Spinal cord (tissue), 10 donors: ENCODE data around the gene CLIP2. TPM values are rescaled to one million over a fixed set of nuclear protein-coding genes. Genes with fewer than 3 reads are reported as not detected.
"Not testable (repeated sequence)": the region's sequence is repeated elsewhere in the genome, so short reads cannot be mapped to it uniquely, and the experiment has no call there.

Experiments
- DNase-seq, 6 donors: peaks; one replicate each; pipeline versions ENCODE4 v3.0.0 to v3.0.0-alpha.2; 2013 to 2015; ENCODE audit warnings: low spot score in 6 of 6, low read depth in 4 of 6
- H3K27ac ChIP-seq: one replicate; pipeline ENCODE4 v1.5.1; 2013; ENCODE audit warnings: low read depth, low read length, control low read depth
- H3K27me3 ChIP-seq: one replicate; pipeline ENCODE4 v1.6.1; 2013; ENCODE audit warnings: low read length; ENCODE audit not compliant: control insufficient read depth, insufficient read depth
- H3K36me3 ChIP-seq: one replicate; pipeline ENCODE4 v1.6.1; 2013; ENCODE audit warnings: low read length; ENCODE audit not compliant: control insufficient read depth, insufficient read depth
- H3K4me1 ChIP-seq: one replicate; pipeline ENCODE4 v1.6.1; 2013; ENCODE audit warnings: low read length; ENCODE audit not compliant: control insufficient read depth, insufficient read depth
- H3K4me3 ChIP-seq: one replicate; pipeline ENCODE4 v1.5.1; 2013; ENCODE audit warnings: low read depth, low read length, control low read depth
- H3K9me3 ChIP-seq: one replicate; pipeline ENCODE4 v1.6.1; 2013; ENCODE audit warnings: low read length; ENCODE audit not compliant: control insufficient read depth, insufficient read depth
- WGBS: methylation state at CpG from one replicate; pipeline ENCODE4 v1.1.5; 2013; ENCODE audit warnings: missing lambda C conversion rate; ENCODE audit not compliant: insufficient coverage; 5-methylcytosine and 5-hydroxymethylcytosine counted together
- polyA plus RNA-seq, 2 donors: library from polyadenylated mRNA; unstranded; fragments of 120-200 nt; gene quantifications; one replicate each; pipeline ENCODE4 v1.2.1, GENCODE V29; 2013; ENCODE audit not compliant: insufficient read length in 2 of 2
- total RNA-seq, 2 donors: library from RNA; depleted of rRNA in 1 of 2; stranded (reverse); fragments of 120-200 nt in 1 of 2; fragments of >200 nt in 1 of 2; gene quantifications; one replicate each; pipeline versions ENCODE4 v1.2.3 to v1.2.4, GENCODE V29; 2013 to 2014
- donor health status: healthy.

The CLIP2 gene
- total and polyA plus RNA-seq, 4 donors = 34.4 to 110 (median 76.9) TPM

- WGBS = 58% methylated on average over 24 of the region's 31 CpGs
- Histone ChIP-seq H3K4me3 (no peak overlapping the region), H3K4me1 (peaks cover 3% of the 10 kb centered on the region), H3K9me3 (no peaks in the 10 kb centered on the region), H3K36me3 (peaks cover 63% of the 10 kb centered on the region), H3K27ac (no peak overlapping the region), H3K27me3 (no peaks in the 10 kb centered on the region)
- DNase-seq = no peak
These were observed 116.1 kb downstream of the CLIP2 start for GRCh38 chr7:74405191-74405898.

- no peak overlapping the region for H3K27ac ChIP-seq
- peaks cover under 1% of the 10 kb centered on the region for H3K4me1 ChIP-seq
- 80% methylated on average over 19 of the region's 20 CpGs for WGBS
- H3K36me3 ChIP-seq = peaks cover 57% of the 10 kb centered on the region
- no peaks in the 10 kb centered on the region for H3K27me3 ChIP-seq
- no peak overlapping the region for H3K4me3 ChIP-seq
- H3K9me3 ChIP-seq = no peaks in the 10 kb centered on the region
- DNase-seq = no peak
These were observed 116.8 kb downstream of the CLIP2 start for GRCh38 chr7:74405899-74406512.

- 100% methylated on average over 3 of the region's 4 CpGs for WGBS
- Histone ChIP-seq H3K27me3 (no peaks in the 10 kb centered on the region), H3K4me3 (no peak overlapping the region), H3K4me1 (no peaks in the 10 kb centered on the region), H3K27ac (no peak overlapping the region), H3K36me3 (peaks cover 37% of the 10 kb centered on the region), H3K9me3 (no peaks in the 10 kb centered on the region)
- no peak for DNase-seq
These were observed 118.8 kb downstream of the CLIP2 start for GRCh38 chr7:74407958-74408357.

GRCh38 chr7:74409571-74409970 lies 120.4 kb downstream of the CLIP2 start:
- no peaks in the 10 kb centered on the region for H3K27me3 ChIP-seq
- H3K4me3 ChIP-seq = no peak overlapping the region
- H3K4me1 ChIP-seq = no peaks in the 10 kb centered on the region
- H3K9me3 ChIP-seq = no peaks in the 10 kb centered on the region
- H3K27ac ChIP-seq = no peak overlapping the region
- H3K36me3 ChIP-seq = peaks cover 21% of the 10 kb centered on the region
- no peak for DNase-seq
- WGBS = 93% methylated on average over 3 of the region's 7 CpGs

GRCh38 chr7:74410772-74411171 lies 121.6 kb downstream of the CLIP2 start:
- H3K27ac ChIP-seq = no peak overlapping the region
- no peaks in the 10 kb centered on the region for H3K9me3 ChIP-seq
- DNase-seq = no peak
- no peaks in the 10 kb centered on the region for H3K4me1 ChIP-seq
- no peak overlapping the region for H3K4me3 ChIP-seq
- H3K27me3 ChIP-seq = no peaks in the 10 kb centered on the region
- H3K36me3 ChIP-seq = peaks cover 9% of the 10 kb centered on the region
- 100% methylated on average over 1 of the region's 2 CpGs for WGBS

DNA sequence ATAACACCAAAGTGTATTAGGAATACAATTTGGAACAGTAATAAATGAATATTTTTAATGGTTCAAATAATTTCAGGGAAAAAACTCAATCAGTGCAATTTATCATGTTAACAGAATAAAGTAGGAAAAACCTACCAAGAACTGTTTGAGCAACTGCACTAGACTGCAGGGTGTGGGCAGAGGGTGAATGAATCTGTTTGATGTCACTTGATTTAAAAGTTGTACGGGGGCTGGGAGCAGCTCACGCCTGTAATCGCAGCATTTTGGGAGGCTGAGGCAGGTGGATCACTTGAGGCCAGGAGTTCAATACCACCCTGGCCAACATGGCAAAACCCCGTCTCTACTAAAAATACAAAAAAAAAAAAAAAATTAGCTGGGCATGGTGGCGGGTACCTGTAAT lies 122.4 kb downstream of the CLIP2 start:
- H3K4me3 ChIP-seq, DNase-seq, H3K4me1 ChIP-seq, H3K27ac ChIP-seq, H3K9me3 ChIP-seq, H3K27me3 ChIP-seq, H3K36me3 ChIP-seq: not testable (repeated sequence)
- no CpG with 5 or more reads among the region's 5 CpGs for WGBS

DNA sequence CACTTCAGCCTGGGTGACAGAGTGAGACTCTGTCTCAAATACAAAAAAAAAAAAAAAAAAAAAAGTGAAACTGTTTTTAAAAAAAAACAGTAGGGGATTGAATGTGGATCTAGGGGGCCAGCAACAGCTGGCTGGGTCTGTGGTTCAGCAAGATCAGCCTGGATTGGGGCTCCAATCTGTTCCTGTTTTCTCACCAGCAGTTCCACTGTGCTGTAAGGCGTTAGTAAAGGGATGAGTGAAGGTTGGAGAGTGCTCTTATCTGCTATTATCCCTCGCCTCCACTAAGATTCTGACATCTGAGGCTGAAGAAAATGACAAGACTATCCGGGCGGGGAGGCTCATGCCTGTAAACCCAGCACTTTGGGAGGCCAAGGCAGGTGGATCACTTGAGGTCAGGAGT lies 122.8 kb downstream of the CLIP2 start:
- no peaks in the 10 kb centered on the region for H3K4me1 ChIP-seq
- H3K36me3 ChIP-seq = no peaks in the 10 kb centered on the region
- no peak overlapping the region for H3K27ac ChIP-seq
- H3K4me3 ChIP-seq = no peak overlapping the region
- WGBS = 80% methylated on average over 2 of the region's 4 CpGs
- no peak for DNase-seq
- no peaks in the 10 kb centered on the region for H3K9me3 ChIP-seq
- H3K27me3 ChIP-seq = no peaks in the 10 kb centered on the region

DNA sequence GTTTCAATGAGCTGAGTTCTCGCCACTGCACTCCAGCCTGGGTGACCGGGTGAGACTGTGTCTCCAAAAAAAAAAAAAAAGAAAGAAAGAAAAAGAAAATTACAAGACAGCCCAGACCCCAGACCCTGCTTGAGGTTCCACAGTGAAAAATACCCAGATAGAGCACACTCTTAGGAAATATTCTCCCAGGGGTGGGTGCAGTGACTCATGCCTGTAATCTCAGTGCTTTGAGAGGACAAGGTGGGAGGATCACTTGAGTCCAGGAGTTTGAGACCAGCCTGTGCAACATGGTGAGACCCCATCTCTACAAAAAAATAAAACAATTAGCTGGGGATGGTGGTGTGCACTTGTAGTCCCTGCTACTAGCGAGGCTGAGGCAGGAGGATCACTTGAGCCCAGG lies 123.4 kb downstream of the CLIP2 start:
- no peaks in the 10 kb centered on the region for H3K27me3 ChIP-seq
- no peaks in the 10 kb centered on the region for H3K36me3 ChIP-seq
- peaks cover 5% of the 10 kb centered on the region for H3K4me1 ChIP-seq
- DNase-seq = no peak
- no peak overlapping the region for H3K4me3 ChIP-seq
- WGBS = 83% methylated on average over 1 of the region's 3 CpGs
- no peak overlapping the region for H3K27ac ChIP-seq
- H3K9me3 ChIP-seq = no peaks in the 10 kb centered on the region

DNA sequence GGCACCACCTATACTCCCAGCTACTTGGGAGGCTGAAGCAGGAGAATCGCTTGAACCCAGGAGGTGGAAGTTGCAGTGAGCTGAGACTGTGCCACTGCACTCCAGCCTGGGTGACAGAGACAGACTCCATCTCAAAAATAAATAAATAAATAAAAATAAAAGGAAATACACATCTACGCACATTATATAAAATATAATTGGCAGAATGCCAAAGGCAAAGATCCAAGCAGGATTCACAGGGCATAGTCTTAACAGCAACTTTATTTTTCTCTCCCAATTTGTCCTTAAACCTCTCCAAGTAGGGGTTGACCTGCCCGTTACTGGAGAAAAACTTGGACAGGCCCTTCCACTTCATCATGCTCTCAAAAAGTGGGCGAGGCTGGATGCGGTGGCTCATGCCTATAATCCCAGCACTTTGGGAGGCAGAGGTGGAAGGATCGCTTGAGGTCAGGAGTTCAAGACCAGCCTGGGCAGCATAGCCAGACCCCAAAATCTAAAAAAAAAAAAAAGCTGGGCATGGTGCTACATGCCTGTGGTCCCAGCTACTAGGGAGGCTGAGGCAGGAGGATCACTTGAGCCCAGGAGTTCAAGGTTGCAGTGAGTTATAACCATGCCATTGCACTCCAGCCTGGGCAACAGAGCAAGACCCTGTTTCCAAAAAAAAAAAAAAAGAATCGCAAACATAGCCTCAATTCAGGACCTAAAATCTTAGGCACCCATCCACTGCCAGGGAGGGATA lies 125.6 kb downstream of the CLIP2 start:
- not testable (repeated sequence) for H3K27ac ChIP-seq, H3K36me3 ChIP-seq, DNase-seq, H3K9me3 ChIP-seq, H3K27me3 ChIP-seq, H3K4me3 ChIP-seq
- H3K4me1 ChIP-seq = peaks cover 11% of the 10 kb centered on the region
- WGBS = no CpG with 5 or more reads among the region's 7 CpGs
